Activated naive CD4-positive, alpha-beta T cell treated with anti-CD3 and anti-CD28 coated beads for 36 hours (primary cell): ENCODE results near the gene NLRP11. TPM values are rescaled to one million over a fixed set of nuclear protein-coding genes. Genes with fewer than 3 reads are reported as not detected.

Experiments
- CTCF ChIA-PET: fragments of 350-600 bp; sonication (Branson Sonifier 250); formaldehyde crosslinking; loops from one replicate; lab custom pipeline; 2021; ENCODE audit warnings: antibody characterized with exemption; lab: Charles Lee
- DNase-seq: peaks from one replicate; pipeline ENCODE4 v3.0.0-alpha.2; 2020
- H3K27ac Mint-ChIP-seq: one replicate; pipeline ENCODE4 v1.8.0; 2021; ENCODE audit warnings: mild to moderate bottlenecking, mixed read lengths
- H3K27me3 Mint-ChIP-seq: one replicate; pipeline ENCODE4 v1.8.0; 2021; ENCODE audit warnings: low read depth, mixed read lengths
- H3K36me3 Mint-ChIP-seq: one replicate; pipeline ENCODE4 v1.8.0; 2021; ENCODE audit warnings: low read depth, mixed read lengths
- H3K4me1 Mint-ChIP-seq: one replicate; pipeline ENCODE4 v1.8.0; 2021; ENCODE audit warnings: low read depth, mixed read lengths
- H3K4me3 Mint-ChIP-seq: one replicate; pipeline ENCODE4 v1.8.0; 2021; ENCODE audit warnings: mild to moderate bottlenecking, moderate library complexity, mixed read lengths
- H3K9me3 Mint-ChIP-seq: one replicate; pipeline ENCODE4 v1.8.0; 2021; ENCODE audit warnings: mixed read lengths
- intact Hi-C: fragments of 100-400 bp; cut with micrococcal nuclease; formaldehyde crosslinking; loops from one replicate; pipeline ENCODE4 v1.15.1; 2023
- total RNA-seq, 2 experiments: library from RNA; stranded (reverse); gene quantifications; one replicate each; pipeline ENCODE4 v1.2.3, GENCODE V29; 2021

Gene NLRP11
- total RNA-seq, 2 experiments from 2014 or later, result 0.10 TPM; not detected in 1

GRCh38 chr19:55832676-55833075, 877 bp upstream of the NLRP11 start:
- H3K4me1 Mint-ChIP-seq, result no peaks in the 10 kb centered on the region

GRCh38 chr19:55830656-55831055, 1.1 kb downstream of the NLRP11 start:
- H3K4me3 Mint-ChIP-seq, result no peak overlapping the region
- H3K27me3 Mint-ChIP-seq, result no peaks in the 10 kb centered on the region
- no peak for DNase-seq
- H3K27ac Mint-ChIP-seq, result no peak overlapping the region
- H3K4me1 Mint-ChIP-seq, result no peaks in the 10 kb centered on the region
- H3K9me3 Mint-ChIP-seq, result no peaks in the 10 kb centered on the region
- no peaks in the 10 kb centered on the region for H3K36me3 Mint-ChIP-seq
- intact Hi-C loops, result no loop called here
- CTCF ChIA-PET, result no interaction called here

More at GRCh38 chr19:55832676-55833075, 877 bp upstream of the NLRP11 start:
- H3K27me3 Mint-ChIP-seq, result no peaks in the 10 kb centered on the region
- intact Hi-C loops, result no loop called here
- no peaks in the 10 kb centered on the region for H3K36me3 Mint-ChIP-seq
- no peaks in the 10 kb centered on the region for H3K9me3 Mint-ChIP-seq
- H3K4me3 Mint-ChIP-seq, result no peak overlapping the region
- CTCF ChIA-PET, result no interaction called here
- no peak overlapping the region for H3K27ac Mint-ChIP-seq
- DNase-seq, result no peak

GRCh38 chr19:55820037-55820436, 11.8 kb downstream of the NLRP11 start:
- intact Hi-C loops, result no loop called here
- H3K27ac Mint-ChIP-seq, result no peak overlapping the region
- DNase-seq, result no peak
- H3K36me3 Mint-ChIP-seq, result no peaks in the 10 kb centered on the region
- no peak overlapping the region for H3K4me3 Mint-ChIP-seq
- peaks cover 2% of the 10 kb centered on the region for H3K9me3 Mint-ChIP-seq
- CTCF ChIA-PET, result no interaction called here
- peaks cover 10% of the 10 kb centered on the region for H3K27me3 Mint-ChIP-seq
- H3K4me1 Mint-ChIP-seq, result no peaks in the 10 kb centered on the region

- CTCF ChIA-PET, result no interaction called here
- H3K4me1 Mint-ChIP-seq, result peaks cover 4% of the 10 kb centered on the region
- intact Hi-C loops, result no loop called here
- DNase-seq, result no peak
- peaks cover 32% of the 10 kb centered on the region for H3K27me3 Mint-ChIP-seq
- H3K27ac Mint-ChIP-seq, result no peak overlapping the region
- peaks cover under 1% of the 10 kb centered on the region for H3K9me3 Mint-ChIP-seq
- no peaks in the 10 kb centered on the region for H3K36me3 Mint-ChIP-seq
- no peak overlapping the region for H3K4me3 Mint-ChIP-seq
Measured at GRCh38 chr19:55813906-55814305, 17.9 kb downstream of the NLRP11 start.

- peaks cover 27% of the 10 kb centered on the region for H3K27me3 Mint-ChIP-seq
- CTCF ChIA-PET, result interaction anchor here (0.6 kb wide), 2 partner anchors 166 to 1179 kb away, joined by 3 read pairs; no protein-coding TSS in a partner anchor
Measured at GRCh38 chr19:55812449-55812848, 19.4 kb downstream of the NLRP11 start.

GRCh38 chr19:55811340-55811739, 20.5 kb downstream of the NLRP11 start:
- DNase-seq, result no peak
- Mint-ChIP-seq H3K4me3 (no peak overlapping the region), H3K36me3 (no peaks in the 10 kb centered on the region), H3K27me3 (peaks cover 24% of the 10 kb centered on the region), H3K27ac (no peak overlapping the region), H3K9me3 (peaks cover 4% of the 10 kb centered on the region), H3K4me1 (peaks cover 6% of the 10 kb centered on the region)
- intact Hi-C loops, result no loop called here
- CTCF ChIA-PET, result interaction anchor here (1.3 kb wide), 1 partner anchor 102 kb away, joined by 3 read pairs; no protein-coding TSS in a partner anchor

More at GRCh38 chr19:55812449-55812848, 19.4 kb downstream of the NLRP11 start:
- Mint-ChIP-seq H3K4me3 (no peak overlapping the region), H3K9me3 (peaks cover 4% of the 10 kb centered on the region), H3K36me3 (no peaks in the 10 kb centered on the region), H3K27ac (no peak overlapping the region), H3K4me1 (peaks cover 6% of the 10 kb centered on the region)
- DNase-seq, result no peak
- intact Hi-C loops, result no loop called here

GRCh38 chr19:55809381-55810058, 22.3 kb downstream of the NLRP11 start:
- peak; percentile 56 for DNase-seq
- peaks cover 18% of the 10 kb centered on the region for H3K27me3 Mint-ChIP-seq
- peaks cover 4% of the 10 kb centered on the region for H3K9me3 Mint-ChIP-seq
- no peaks in the 10 kb centered on the region for H3K36me3 Mint-ChIP-seq
- no peak overlapping the region for H3K4me3 Mint-ChIP-seq
- CTCF ChIA-PET, result interaction anchor here (0.7 to 3.7 kb wide), 5 partner anchors 9 to 297 kb away, joined by 3 to 32 read pairs (median 3); no protein-coding TSS in a partner anchor
- peaks cover 6% of the 10 kb centered on the region for H3K4me1 Mint-ChIP-seq
- intact Hi-C loops, result loop anchor here (10.0 kb wide), 1 partner anchor 295 kb away; no protein-coding TSS in a partner anchor
- no peak overlapping the region for H3K27ac Mint-ChIP-seq

GRCh38 chr19:55802281-55802680, 29.5 kb downstream of the NLRP11 start:
- Mint-ChIP-seq H3K27me3 (peaks cover 11% of the 10 kb centered on the region), H3K4me1 (no peaks in the 10 kb centered on the region), H3K9me3 (peaks cover 5% of the 10 kb centered on the region), H3K4me3 (no peak overlapping the region), H3K27ac (no peak overlapping the region), H3K36me3 (no peaks in the 10 kb centered on the region)
- no peak for DNase-seq
- intact Hi-C loops, result loop anchor here (10.0 kb wide), 1 partner anchor 287 kb away; no protein-coding TSS in a partner anchor
- CTCF ChIA-PET, result no interaction called here

GRCh38 chr19:55801416-55801815, 30.4 kb downstream of the NLRP11 start:
- H3K27me3 Mint-ChIP-seq, result peaks cover 11% of the 10 kb centered on the region
- H3K36me3 Mint-ChIP-seq, result no peaks in the 10 kb centered on the region
- peaks cover 5% of the 10 kb centered on the region for H3K9me3 Mint-ChIP-seq
- CTCF ChIA-PET, result no interaction called here
- H3K4me1 Mint-ChIP-seq, result no peaks in the 10 kb centered on the region
- no peak overlapping the region for H3K4me3 Mint-ChIP-seq
- no peak overlapping the region for H3K27ac Mint-ChIP-seq
- DNase-seq, result no peak
- intact Hi-C loops, result loop anchor here (10.0 kb wide), 1 partner anchor 287 kb away; no protein-coding TSS in a partner anchor

- no peaks in the 10 kb centered on the region for H3K9me3 Mint-ChIP-seq
- H3K27me3 Mint-ChIP-seq, result peaks cover 7% of the 10 kb centered on the region
- intact Hi-C loops, result no loop called here
- CTCF ChIA-PET, result no interaction called here
- H3K27ac Mint-ChIP-seq, result no peak overlapping the region
- DNase-seq, result no peak
- no peaks in the 10 kb centered on the region for H3K4me1 Mint-ChIP-seq
- no peak overlapping the region for H3K4me3 Mint-ChIP-seq
- H3K36me3 Mint-ChIP-seq, result no peaks in the 10 kb centered on the region
Measured at GRCh38 chr19:55795021-55795420, 36.8 kb downstream of the NLRP11 start.

- Mint-ChIP-seq H3K4me1 (no peaks in the 10 kb centered on the region), H3K4me3 (no peak overlapping the region), H3K27me3 (peaks cover 19% of the 10 kb centered on the region), H3K27ac (no peak overlapping the region), H3K9me3 (no peaks in the 10 kb centered on the region), H3K36me3 (no peaks in the 10 kb centered on the region)
- intact Hi-C loops, result no loop called here
- DNase-seq, result no peak
- CTCF ChIA-PET, result no interaction called here
Measured at GRCh38 chr19:55781112-55781511, 50.7 kb downstream of the NLRP11 start.

GRCh38 chr19:55778331-55778730, 53.5 kb downstream of the NLRP11 start:
- intact Hi-C loops, result no loop called here
- Mint-ChIP-seq H3K9me3 (no peaks in the 10 kb centered on the region), H3K27me3 (peaks cover 19% of the 10 kb centered on the region), H3K36me3 (no peaks in the 10 kb centered on the region), H3K4me1 (no peaks in the 10 kb centered on the region), H3K4me3 (no peak overlapping the region), H3K27ac (no peak overlapping the region)
- no peak for DNase-seq
- CTCF ChIA-PET, result no interaction called here

- intact Hi-C loops, result no loop called here
- Mint-ChIP-seq H3K27ac (no peak overlapping the region), H3K36me3 (no peaks in the 10 kb centered on the region), H3K9me3 (no peaks in the 10 kb centered on the region), H3K4me3 (no peak overlapping the region), H3K4me1 (no peaks in the 10 kb centered on the region), H3K27me3 (peaks cover 18% of the 10 kb centered on the region)
- CTCF ChIA-PET, result no interaction called here
- peak; percentile 9 for DNase-seq
Measured at GRCh38 chr19:55777528-55777927, 54.3 kb downstream of the NLRP11 start.
